Naive thymus-derived CD4-positive, alpha-beta T cell (primary cell): ENCODE results near the gene LITAFD. TPM values are rescaled to one million over a fixed set of nuclear protein-coding genes. Genes with fewer than 3 reads are reported as not detected.
"Not testable (repeated sequence)": the region's sequence is repeated elsewhere in the genome, so short reads cannot be mapped to it uniquely, and the experiment has no call there.

ENCODE experiments used
- ATAC-seq: fragments of 150-1000 bp; cut with Tn5 transposase; 2 replicates; pipeline ENCODE4 v1.10.0; 2021; ENCODE audit warnings: mild to moderate bottlenecking, moderate library complexity
- CTCF ChIA-PET: fragments of 350-600 bp; sonication (Branson Sonifier 250); formaldehyde crosslinking; loops from one replicate; lab custom pipeline; 2021; ENCODE audit warnings: antibody characterized with exemption; lab: Charles Lee
- POLR2A ChIA-PET: fragments of 350-600 bp; sonication (Branson Sonifier 250); formaldehyde crosslinking; loops from one replicate; lab custom pipeline; 2021; ENCODE audit warnings: antibody characterized with exemption, inconsistent platforms; lab: Charles Lee
- DNase-seq, 9 donors: peaks; one replicate each; pipeline versions ENCODE4 v3.0.0 to v3.0.0-alpha.2; 2020 to 2022; ENCODE audit warnings: mixed read lengths in 1 of 9
- H3K27ac ChIP-seq: one replicate; pipeline ENCODE4 v1.7.0; 2013; ENCODE audit warnings: mild to moderate bottlenecking, low read depth, low read length, moderate library complexity
- H3K27me3 ChIP-seq, 2 donors: one replicate each; pipeline ENCODE4 v1.7.0; 2013; ENCODE audit warnings: low read length in 2 of 2, mild to moderate bottlenecking in 2 of 2, moderate library complexity in 2 of 2; ENCODE audit not compliant: control insufficient read depth in 2 of 2, insufficient read depth in 2 of 2
- H3K36me3 ChIP-seq, 3 experiments: 1 replicate in 2 of 3; 2 replicates in 1 of 3; pipeline ENCODE4 v1.7.0; 2013; ENCODE audit warnings: low read length in 3 of 3, mild to moderate bottlenecking in 3 of 3, moderate library complexity in 1 of 3; ENCODE audit not compliant: insufficient read depth in 3 of 3, control insufficient read depth in 2 of 3
- H3K4me1 ChIP-seq, 2 donors: one replicate each; pipeline ENCODE4 v1.7.0; 2013; ENCODE audit warnings: low read length in 2 of 2, mild to moderate bottlenecking in 2 of 2, moderate library complexity in 1 of 2; ENCODE audit not compliant: control insufficient read depth in 2 of 2, insufficient read depth in 2 of 2
- H3K4me3 ChIP-seq: 2 replicates; pipeline ENCODE4 v1.7.0; 2013; ENCODE audit warnings: mild to moderate bottlenecking, low read length
- H3K9me3 ChIP-seq, 3 experiments: 1 replicate in 2 of 3; 2 replicates in 1 of 3; pipeline ENCODE4 v1.7.0; 2013; ENCODE audit warnings: low read length in 3 of 3; ENCODE audit not compliant: control insufficient read depth in 2 of 3
- H3K27ac Mint-ChIP-seq, 9 donors: one replicate each; pipeline ENCODE4 v1.8.0; 2020 to 2022; ENCODE audit warnings: mixed read lengths in 9 of 9, mild to moderate bottlenecking in 8 of 9, moderate library complexity in 5 of 9, inconsistent platforms in 2 of 9
- H3K27me3 Mint-ChIP-seq, 5 donors: one replicate each; pipeline ENCODE4 v1.8.0; 2021 to 2022; ENCODE audit warnings: mixed read lengths in 5 of 5, mild to moderate bottlenecking in 1 of 5
- H3K36me3 Mint-ChIP-seq, 5 donors: one replicate each; pipeline ENCODE4 v1.8.0; 2020 to 2022; ENCODE audit warnings: mixed read lengths in 5 of 5, mild to moderate bottlenecking in 3 of 5, inconsistent platforms in 1 of 5
- H3K4me1 Mint-ChIP-seq, 7 donors: one replicate each; pipeline ENCODE4 v1.8.0; 2020 to 2022; ENCODE audit warnings: mixed read lengths in 7 of 7, mild to moderate bottlenecking in 3 of 7, inconsistent platforms in 1 of 7
- H3K4me3 Mint-ChIP-seq, 10 donors: one replicate each; pipeline ENCODE4 v1.8.0; 2020 to 2022; ENCODE audit warnings: mild to moderate bottlenecking in 10 of 10, mixed read lengths in 10 of 10, moderate library complexity in 6 of 10, inconsistent platforms in 2 of 10
- H3K9me3 Mint-ChIP-seq, 11 donors: one replicate each; pipeline ENCODE4 v1.8.0; 2020 to 2022; ENCODE audit warnings: mixed read lengths in 11 of 11, mild to moderate bottlenecking in 4 of 11, inconsistent platforms in 1 of 11, moderate library complexity in 1 of 11
- intact Hi-C, 2 donors: fragments of 100-400 bp; cut with micrococcal nuclease; formaldehyde crosslinking; loops; one replicate each; pipeline ENCODE4 v1.15.1; 2023
- polyA plus RNA-seq, 2 donors: library from polyadenylated mRNA; unstranded; fragments of 300-500 nt; fragmentation: Illumina TruSeq; gene quantifications; one replicate each; pipeline ENCODE4 v1.2.3, GENCODE V29; 2021
- total RNA-seq, 6 experiments: library from RNA in 5 of 6; stranded (reverse) in 5 of 6; gene quantifications; 1 replicate in 5 of 6; 2 replicates in 1 of 6; pipeline ENCODE4 v1.2.3 and lab custom pipeline; 2021 to 2026

LITAFD gene
- total and polyA plus RNA-seq, 7 experiments from 2014 or later = not detected

GRCh38 chr16:8912793-8913192, 30.6 kb downstream of the LITAFD start:
- H3K36me3 Mint-ChIP-seq = peaks cover 11 to 65% (median 36%) of the 10 kb centered on the region in 5 donors
- peak overlapping the region in 4 of 9 donors; percentile 39 to 69 (median 62) for H3K27ac Mint-ChIP-seq
- POLR2A ChIA-PET = no interaction called here

GRCh38 chr16:8914098-8914497, 31.9 kb downstream of the LITAFD start:
- H3K36me3 Mint-ChIP-seq = peaks cover 11 to 67% (median 33%) of the 10 kb centered on the region in 5 donors
- intact Hi-C loops = loop anchor here in 1 of 2 donors (10.0 kb wide), 1 partner anchor 51 kb away; the partner anchor contains the start of gene USP7

More at GRCh38 chr16:8912793-8913192, 30.6 kb downstream of the LITAFD start:
- Histone ChIP-seq H3K36me3 (peaks cover 20 to 88% (median 31%) of the 10 kb centered on the region in 3 experiments), H3K4me1 (peaks cover 0 to 7% of the 10 kb centered on the region in 2 donors), H3K27ac (no peak overlapping the region), H3K9me3 (no peaks in the 10 kb centered on the region), H3K4me3 (no peak overlapping the region), H3K27me3 (no peaks in the 10 kb centered on the region)
- Mint-ChIP-seq H3K4me1 (peaks cover 18 to 69% (median 42%) of the 10 kb centered on the region in 7 donors), H3K9me3 (no peaks in the 10 kb centered on the region), H3K4me3 (no peak overlapping the region), H3K27me3 (no peaks in the 10 kb centered on the region)
- ATAC-seq = no peak
- DNase-seq = no peak
- CTCF ChIA-PET = interaction anchor here (2.2 kb wide), 1 partner anchor 96 kb away, joined by 7 read pairs; no protein-coding TSS in a partner anchor
- intact Hi-C loops = loop anchor here in 1 of 2 donors (10.0 kb wide), 1 partner anchor 52 kb away; the partner anchor contains the start of gene USP7

GRCh38 chr16:8915722-8916301, 33.7 kb downstream of the LITAFD start:
- Mint-ChIP-seq H3K27me3 (no peaks in the 10 kb centered on the region), H3K27ac (peak overlapping the region in 2 of 9 donors; percentile 37 to 48), H3K4me1 (peaks cover 17 to 71% (median 41%) of the 10 kb centered on the region in 7 donors), H3K4me3 (no peak overlapping the region), H3K36me3 (peaks cover 11 to 75% (median 33%) of the 10 kb centered on the region in 5 donors), H3K9me3 (no peaks in the 10 kb centered on the region)
- Histone ChIP-seq H3K36me3 (peaks cover 19 to 89% (median 21%) of the 10 kb centered on the region in 3 experiments), H3K27ac (no peak overlapping the region), H3K27me3 (no peaks in the 10 kb centered on the region), H3K9me3 (no peaks in the 10 kb centered on the region), H3K4me1 (peaks cover 0 to 17% of the 10 kb centered on the region in 2 donors), H3K4me3 (no peak overlapping the region)
- DNase-seq (no peak), ATAC-seq (no peak)
- POLR2A ChIA-PET = interaction anchor here (1.1 kb wide), 1 partner anchor 18 kb away, joined by 3 read pairs; no protein-coding TSS in a partner anchor
- CTCF ChIA-PET = interaction anchor here (0.6 to 1.1 kb wide), 3 partner anchors 15 to 93 kb away, joined by 3 to 4 read pairs (median 3); no protein-coding TSS in a partner anchor
- intact Hi-C loops = loop anchor here in 1 of 2 donors (10.0 kb wide), 1 partner anchor 49 kb away; the partner anchor contains the start of gene USP7

More at GRCh38 chr16:8914098-8914497, 31.9 kb downstream of the LITAFD start:
- DNase-seq (no peak), ATAC-seq (no peak)
- ChIA-PET CTCF (no interaction called here), POLR2A (interaction anchor here (0.8 kb wide), 1 partner anchor 40 kb away, joined by 3 read pairs; no protein-coding TSS in a partner anchor)
- Mint-ChIP-seq H3K9me3 (no peaks in the 10 kb centered on the region), H3K27me3 (no peaks in the 10 kb centered on the region), H3K27ac (peak overlapping the region in 2 of 9 donors; percentile 36 to 43), H3K4me1 (peaks cover 15 to 62% (median 38%) of the 10 kb centered on the region in 7 donors), H3K4me3 (no peak overlapping the region)
- H3K27ac ChIP-seq = no peak overlapping the region
- no peaks in the 10 kb centered on the region for H3K27me3 ChIP-seq
- peaks cover 10 to 88% (median 22%) of the 10 kb centered on the region in 3 experiments for H3K36me3 ChIP-seq
- H3K4me1 ChIP-seq = peaks cover 0 to 1% of the 10 kb centered on the region in 2 donors
- H3K9me3 ChIP-seq = no peaks in the 10 kb centered on the region
- H3K4me3 ChIP-seq = no peak overlapping the region

- no peak overlapping the region for H3K27ac ChIP-seq
- H3K9me3 Mint-ChIP-seq = no peaks in the 10 kb centered on the region
- H3K27me3 Mint-ChIP-seq = no peaks in the 10 kb centered on the region
- H3K36me3 ChIP-seq = peaks cover 14 to 89% (median 20%) of the 10 kb centered on the region in 3 experiments
- no peak for DNase-seq
- intact Hi-C loops = loop anchor here in 1 of 2 donors (10.0 kb wide), 1 partner anchor 48 kb away; the partner anchor contains the start of gene USP7
- peaks cover 11 to 71% (median 40%) of the 10 kb centered on the region in 7 donors for H3K4me1 Mint-ChIP-seq
- H3K27me3 ChIP-seq = no peaks in the 10 kb centered on the region
- ChIA-PET CTCF (interaction anchor here (0.8 to 1.6 kb wide), 3 partner anchors 20 to 92 kb away, joined by 3 to 6 read pairs (median 3); no protein-coding TSS in a partner anchor), POLR2A (no interaction called here)
- no peak overlapping the region for H3K4me3 ChIP-seq
- H3K36me3 Mint-ChIP-seq = peaks cover 3 to 73% (median 26%) of the 10 kb centered on the region in 5 donors
- H3K9me3 ChIP-seq = no peaks in the 10 kb centered on the region
- H3K4me1 ChIP-seq = peaks cover 0 to 17% of the 10 kb centered on the region in 2 donors
- peak overlapping the region in 6 of 9 donors; percentile 37 to 62 (median 48) for H3K27ac Mint-ChIP-seq
- ATAC-seq = no peak
- no peak overlapping the region for H3K4me3 Mint-ChIP-seq
Measured at GRCh38 chr16:8916541-8917225, 34.5 kb downstream of the LITAFD start.

- peaks cover 14 to 89% (median 21%) of the 10 kb centered on the region in 3 experiments for H3K36me3 ChIP-seq
- POLR2A ChIA-PET, H3K27ac ChIP-seq: not testable (repeated sequence)
Measured at GRCh38 chr16:8917336-8917735, 35.2 kb downstream of the LITAFD start.

More at GRCh38 chr16:8917336-8917735, 35.2 kb downstream of the LITAFD start:
- peak overlapping the region in 3 of 9 donors; percentile 3 to 48 (median 14) for H3K27ac Mint-ChIP-seq
- intact Hi-C loops = loop anchor here in 1 of 2 donors (10.0 kb wide), 1 partner anchor 47 kb away; the partner anchor contains the start of gene USP7
- not testable (repeated sequence) for ATAC-seq, DNase-seq, H3K4me3 ChIP-seq, H3K27me3 Mint-ChIP-seq, H3K9me3 Mint-ChIP-seq, H3K4me3 Mint-ChIP-seq, H3K9me3 ChIP-seq, H3K27me3 ChIP-seq
- CTCF ChIA-PET = interaction anchor here (1.6 kb wide), 1 partner anchor 19 kb away, joined by 6 read pairs; no protein-coding TSS in a partner anchor
- peaks cover 11 to 72% (median 38%) of the 10 kb centered on the region in 7 donors for H3K4me1 Mint-ChIP-seq
- H3K4me1 ChIP-seq = peaks cover 0 to 17% of the 10 kb centered on the region in 2 donors
- H3K36me3 Mint-ChIP-seq = peaks cover 3 to 77% (median 26%) of the 10 kb centered on the region in 5 donors
